ENCODE measurements around the gene PPA1.
"Not testable (repeated sequence)": the region's sequence is repeated elsewhere in the genome, so short reads cannot be mapped to it uniquely, and the experiment has no call there.

Gene PPA1

DNA sequence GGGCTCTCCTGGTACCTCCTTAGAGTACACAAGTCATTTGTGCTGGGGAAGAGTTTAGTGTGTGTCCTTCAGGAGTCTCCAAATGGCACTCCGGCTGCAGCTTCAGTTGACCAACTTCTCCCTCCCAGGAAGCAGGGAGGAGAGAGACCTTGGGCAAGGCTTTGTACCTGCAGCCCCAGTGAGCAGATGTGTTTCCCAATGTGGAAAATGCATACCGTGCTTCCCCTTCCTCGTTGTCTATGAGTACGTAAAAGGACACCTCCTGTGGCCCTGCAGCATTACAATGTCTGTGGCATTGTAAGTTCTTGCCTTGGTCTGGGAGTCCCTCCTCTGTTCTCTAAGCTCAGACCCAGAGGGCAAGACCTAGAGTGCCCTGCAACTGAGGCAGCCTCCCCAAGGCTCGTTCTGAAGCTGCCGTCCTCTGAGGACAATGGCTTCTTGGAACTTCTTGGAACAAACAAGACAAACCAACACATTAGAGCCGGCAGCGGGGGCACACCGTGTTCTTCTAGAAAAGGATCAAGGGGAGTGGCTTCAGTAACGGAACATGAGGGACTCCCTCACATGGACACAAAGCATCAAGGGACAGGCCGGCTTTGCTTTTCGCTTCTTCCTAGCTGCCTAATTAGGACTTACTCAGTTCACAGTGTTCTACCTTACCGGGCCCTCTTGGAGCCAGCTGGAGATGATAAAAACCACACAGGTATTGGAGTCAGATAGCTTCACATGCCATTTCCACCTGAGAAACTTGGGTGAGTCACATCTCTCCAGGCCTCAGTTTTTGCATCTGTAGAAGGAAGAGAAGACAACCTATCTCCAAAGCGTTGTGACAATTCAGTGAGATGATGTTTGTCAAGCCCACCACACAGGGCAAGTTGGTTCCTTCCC is 20.9 kb upstream of the PPA1 start:
- Histone ChIP-seq H3K27me3 (ENCODE audit: insufficient read depth, low read depth, severe bottlenecking) (no peaks in the 10 kb centered on the region), H3K9me3 (ENCODE audit: severe bottlenecking) (peaks cover 8% of the 10 kb centered on the region), H3K36me3 (no peaks in the 10 kb centered on the region), H3K27ac (no peak overlapping the region), H3K4me3 (ENCODE audit: low read depth, low read length) (no peak overlapping the region)
- DNase-seq = no peak
- TF ChIP-seq, protein P1, sequence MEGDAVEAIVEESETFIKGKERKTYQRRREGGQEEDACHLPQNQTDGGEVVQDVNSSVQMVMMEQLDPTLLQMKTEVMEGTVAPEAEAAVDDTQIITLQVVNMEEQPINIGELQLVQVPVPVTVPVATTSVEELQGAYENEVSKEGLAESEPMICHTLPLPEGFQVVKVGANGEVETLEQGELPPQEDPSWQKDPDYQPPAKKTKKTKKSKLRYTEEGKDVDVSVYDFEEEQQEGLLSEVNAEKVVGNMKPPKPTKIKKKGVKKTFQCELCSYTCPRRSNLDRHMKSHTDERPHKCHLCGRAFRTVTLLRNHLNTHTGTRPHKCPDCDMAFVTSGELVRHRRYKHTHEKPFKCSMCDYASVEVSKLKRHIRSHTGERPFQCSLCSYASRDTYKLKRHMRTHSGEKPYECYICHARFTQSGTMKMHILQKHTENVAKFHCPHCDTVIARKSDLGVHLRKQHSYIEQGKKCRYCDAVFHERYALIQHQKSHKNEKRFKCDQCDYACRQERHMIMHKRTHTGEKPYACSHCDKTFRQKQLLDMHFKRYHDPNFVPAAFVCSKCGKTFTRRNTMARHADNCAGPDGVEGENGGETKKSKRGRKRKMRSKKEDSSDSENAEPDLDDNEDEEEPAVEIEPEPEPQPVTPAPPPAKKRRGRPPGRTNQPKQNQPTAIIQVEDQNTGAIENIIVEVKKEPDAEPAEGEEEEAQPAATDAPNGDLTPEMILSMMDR (IDR thresholded peaks at IDR 0.05; ENCODE audit: low read depth, low read length) = no peak

DNA sequence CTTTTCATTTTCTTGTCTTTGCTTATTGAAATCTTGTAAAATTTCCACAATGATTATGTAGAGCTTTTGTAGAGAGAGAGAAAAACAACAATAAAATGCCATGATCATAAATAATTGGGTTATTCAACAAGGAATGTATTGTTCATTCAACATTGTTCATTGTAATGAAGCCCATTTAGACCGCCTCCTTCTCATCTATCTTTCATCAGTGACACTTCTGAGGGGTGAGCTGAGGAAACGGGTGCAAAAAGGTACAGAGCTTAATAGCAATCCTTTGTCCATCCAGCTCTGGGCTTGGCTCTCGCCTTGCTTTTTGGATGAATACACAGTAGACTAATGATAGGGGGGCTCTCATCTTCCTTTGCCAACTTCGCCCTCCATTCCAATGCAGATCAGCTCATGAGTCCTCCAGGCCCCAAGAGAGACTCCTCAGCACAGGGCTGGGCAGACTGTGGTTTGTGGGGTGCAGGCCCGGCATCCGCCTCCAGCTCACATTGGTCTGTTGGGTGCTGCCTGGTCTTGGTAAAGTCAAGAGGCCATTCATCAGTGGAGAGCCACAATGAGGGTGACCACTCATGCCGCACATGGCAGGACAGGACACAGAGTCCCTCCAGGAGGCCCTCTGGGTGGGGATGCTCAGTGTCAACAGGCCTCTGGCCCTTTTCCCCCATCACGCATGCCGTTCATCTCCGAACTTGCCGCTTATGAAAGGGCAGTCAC is 17.9 kb upstream of the PPA1 start:
- Histone ChIP-seq H3K36me3 (no peaks in the 10 kb centered on the region), H3K27ac (no peak overlapping the region), H3K27me3 (ENCODE audit: insufficient read depth, low read depth, severe bottlenecking) (no peaks in the 10 kb centered on the region), H3K4me3 (ENCODE audit: low read depth, low read length) (no peak overlapping the region), H3K9me3 (ENCODE audit: severe bottlenecking) (peaks cover 8% of the 10 kb centered on the region)
- DNase-seq = no peak
- TF ChIP-seq, protein P1 (IDR thresholded peaks at IDR 0.05; ENCODE audit: low read depth, low read length) = no peak

DNA sequence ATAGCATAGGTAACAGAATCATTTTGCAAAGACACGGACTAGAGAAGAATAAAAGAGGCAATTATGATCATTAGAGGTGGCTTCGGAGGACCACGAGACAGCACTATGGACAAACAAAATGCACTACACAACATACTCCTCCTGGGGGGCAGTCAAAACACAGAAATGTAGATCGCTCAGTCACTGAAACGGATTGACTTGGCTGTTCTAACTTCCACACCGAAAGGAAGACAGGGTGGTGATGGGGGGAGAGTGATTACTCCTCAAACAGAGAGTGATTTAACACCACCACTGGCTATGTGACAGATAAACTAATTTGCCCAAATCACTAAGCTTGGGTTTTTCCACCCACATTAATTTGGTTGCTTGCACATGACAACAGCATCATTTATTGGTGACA is 14.1 kb upstream of the PPA1 start:
- DNase-seq = no peak

DNA sequence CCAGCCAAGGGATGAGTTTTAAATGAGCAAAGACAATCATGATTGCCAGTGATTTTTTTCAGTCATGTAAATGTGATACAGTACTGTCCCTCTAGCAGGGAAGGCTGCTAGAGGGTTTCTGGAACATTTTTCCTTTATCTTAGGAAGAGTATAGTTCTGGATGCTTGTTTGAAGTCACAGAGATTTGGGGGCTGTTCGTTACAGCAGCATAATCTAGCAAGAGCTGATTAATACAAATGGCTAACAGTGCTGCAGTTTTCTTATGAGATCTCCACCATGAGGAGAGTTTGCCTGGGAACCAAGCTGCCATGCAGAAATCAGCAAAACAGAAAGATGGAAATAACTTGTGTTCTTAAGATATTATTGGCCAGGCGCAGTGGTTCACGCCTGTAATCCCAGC is 7.9 kb upstream of the PPA1 start:
- Histone ChIP-seq H3K36me3 (no peaks in the 10 kb centered on the region), H3K9me3 (ENCODE audit: severe bottlenecking) (peaks cover 8% of the 10 kb centered on the region), H3K27ac (no peak overlapping the region), H3K27me3 (ENCODE audit: insufficient read depth, low read depth, severe bottlenecking) (no peaks in the 10 kb centered on the region), H3K4me3 (ENCODE audit: low read depth, low read length) (no peak overlapping the region)
- TF ChIP-seq, protein P1 (IDR thresholded peaks at IDR 0.05; ENCODE audit: low read depth, low read length) = no peak
- no peak for DNase-seq

More for the DNA sequence above, 14.1 kb upstream of the PPA1 start:
- no peak overlapping the region for H3K27ac ChIP-seq
- H3K36me3 ChIP-seq = no peaks in the 10 kb centered on the region
- H3K4me3 ChIP-seq (ENCODE audit: low read depth, low read length) = no peak overlapping the region
- no peaks in the 10 kb centered on the region for H3K27me3 ChIP-seq (ENCODE audit: insufficient read depth, low read depth, severe bottlenecking)
- TF ChIP-seq, protein P1 (IDR thresholded peaks at IDR 0.05; ENCODE audit: low read depth, low read length) = no peak
- H3K9me3 ChIP-seq (ENCODE audit: severe bottlenecking) = peaks cover 8% of the 10 kb centered on the region

DNA sequence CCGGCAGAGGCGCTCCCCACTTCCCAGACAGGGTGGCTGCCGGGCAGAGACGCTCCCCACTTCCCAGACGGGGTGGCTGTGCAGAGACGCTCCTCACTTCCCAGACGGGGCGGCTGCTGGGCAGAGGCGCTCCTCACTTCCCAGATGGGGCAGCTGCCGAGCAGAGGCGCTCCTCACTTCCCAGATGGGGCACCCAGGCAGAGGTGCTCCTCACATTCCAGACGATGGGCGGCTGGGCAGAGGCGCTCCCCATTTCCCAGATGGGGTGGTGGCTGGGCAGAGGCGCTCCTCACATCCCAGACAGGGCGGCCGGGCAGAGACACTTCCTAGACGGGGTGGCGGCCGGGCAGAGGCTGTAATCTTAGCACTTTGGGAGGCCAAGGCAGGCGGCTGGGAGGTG is 6.8 kb upstream of the PPA1 start:
- DNase-seq; H3K9me3 ChIP-seq (ENCODE audit: severe bottlenecking); H3K36me3 ChIP-seq; H3K27ac ChIP-seq; H3K4me3 ChIP-seq (ENCODE audit: low read depth, low read length); H3K27me3 ChIP-seq (ENCODE audit: insufficient read depth, low read depth, severe bottlenecking): not testable (repeated sequence)

DNA sequence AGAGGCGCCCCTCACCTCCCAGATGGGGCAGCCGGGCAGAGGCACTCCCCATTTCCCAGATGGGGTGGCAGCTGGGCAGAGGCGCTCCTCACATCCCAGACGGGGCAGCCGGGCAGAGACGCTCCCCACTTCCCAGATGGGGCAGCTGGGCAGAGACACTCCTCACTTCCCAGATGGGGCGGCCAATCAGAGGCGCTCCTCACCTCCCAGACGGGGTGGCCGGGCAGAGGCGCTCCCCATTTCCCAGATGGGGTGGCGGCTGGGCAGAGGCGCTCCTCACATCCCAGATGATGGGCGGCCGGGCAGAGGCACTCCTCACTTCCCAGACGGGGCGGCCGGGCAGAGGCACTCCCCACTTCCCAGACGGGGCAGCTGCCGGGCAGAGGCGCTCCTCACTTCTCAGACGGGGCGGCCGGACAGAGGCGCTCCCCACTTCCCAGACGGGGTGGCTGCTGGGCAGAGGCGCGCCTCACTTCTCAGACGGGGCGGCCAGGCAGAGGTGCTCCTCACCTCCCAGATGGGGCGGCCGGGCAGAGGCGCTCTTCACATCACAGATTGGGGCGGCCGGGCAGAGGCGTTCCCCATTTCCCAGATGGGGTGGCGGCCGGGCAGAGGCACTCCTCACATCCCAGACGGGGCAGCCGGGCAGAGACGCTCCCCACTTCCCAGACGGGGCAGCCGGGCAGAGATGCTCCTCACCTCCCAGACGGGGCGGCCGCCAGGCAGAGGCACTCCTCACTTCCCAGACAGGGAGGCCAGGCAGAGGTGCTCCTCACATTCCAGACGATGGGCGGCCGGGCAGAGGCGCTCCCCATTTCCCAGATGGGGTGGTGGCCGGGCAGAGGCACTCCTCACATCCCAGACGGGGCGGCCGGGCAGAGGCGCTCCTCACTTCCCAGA is 6.1 kb upstream of the PPA1 start:
- not testable (repeated sequence) for H3K27ac ChIP-seq; H3K27me3 ChIP-seq (ENCODE audit: insufficient read depth, low read depth, severe bottlenecking); H3K36me3 ChIP-seq; H3K4me3 ChIP-seq (ENCODE audit: low read depth, low read length); DNase-seq; H3K9me3 ChIP-seq (ENCODE audit: severe bottlenecking)

DNA sequence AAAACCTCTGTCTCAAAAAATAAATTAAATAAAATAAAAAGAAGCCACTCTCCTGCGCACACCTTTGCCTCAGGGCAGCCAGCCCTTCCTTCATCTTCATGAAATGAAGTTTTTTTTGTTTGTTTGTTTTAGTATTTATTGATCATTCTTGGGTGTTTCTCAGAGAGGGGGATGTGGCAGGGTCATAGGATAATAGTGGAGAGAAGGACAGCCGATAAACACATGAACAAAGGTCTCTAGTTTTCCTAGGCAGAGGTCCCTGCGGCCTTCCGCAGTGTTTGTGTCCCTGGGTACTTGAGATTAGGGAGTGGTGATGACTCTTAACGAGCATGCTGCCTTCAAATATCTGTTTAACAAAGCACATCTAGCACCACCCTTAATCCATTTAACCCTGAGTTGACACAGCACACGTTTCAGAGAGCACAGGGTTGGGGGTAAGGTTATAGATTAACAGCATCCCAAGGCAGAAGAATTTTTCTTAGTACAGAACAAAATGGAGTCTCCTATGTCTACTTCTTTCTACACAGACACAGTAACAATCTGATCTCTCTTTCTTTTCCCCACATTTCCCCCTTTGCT is 4.8 kb upstream of the PPA1 start:
- H3K4me3 ChIP-seq (ENCODE audit: low read depth, low read length); H3K36me3 ChIP-seq; H3K27me3 ChIP-seq (ENCODE audit: insufficient read depth, low read depth, severe bottlenecking); H3K27ac ChIP-seq; H3K9me3 ChIP-seq (ENCODE audit: severe bottlenecking); DNase-seq: not testable (repeated sequence)
